ENCODE measurements around the gene HLF. TPM values are rescaled to one million over a fixed set of nuclear protein-coding genes. Genes with fewer than 3 reads are reported as not detected.

The HLF gene
- total and polyA plus RNA-seq, 2 donors (not counting 1 experiment from before 2014, with no cell fraction given): 0.10 TPM; not detected in 1

GRCh38 chr17:55271223-55271571 is 6.4 kb downstream of the HLF start:
- Mint-ChIP-seq H3K9me3 (ENCODE audit: insufficient read depth) (no peaks in the 10 kb centered on the region), H3K4me3 (no peak overlapping the region), H3K27ac (no peak overlapping the region), H3K4me1 (peaks cover 1% of the 10 kb centered on the region), H3K27me3 (peaks cover 88% of the 10 kb centered on the region)
- no peak for DNase-seq
- 33% methylated on average over 1 of the region's 1 CpG for WGBS (ENCODE audit: insufficient coverage)
- Histone ChIP-seq H3K79me2 (ENCODE audit: control insufficient read depth, insufficient read depth, low read length) (no peaks in the 10 kb centered on the region), H3K9me3 (ENCODE audit: control extremely low read depth in 1 of 3, control insufficient read depth in 2 of 3, insufficient read depth in 1 of 3, low read length in 2 of 3) (peaks cover 0 to 5% (median 0%) of the 10 kb centered on the region in 3 donors), H4K20me1 (ENCODE audit: control insufficient read depth, insufficient read depth, low read length, poor library complexity, severe bottlenecking) (no peaks in the 10 kb centered on the region), H3K9ac (ENCODE audit: low read length) (no peak overlapping the region), H3K36me3 (replicated peaks in 1 of 2; ENCODE audit: control extremely low read depth in 1 of 2, control insufficient read depth in 1 of 2, extremely low read depth in 1 of 2, insufficient read depth in 2 of 2, low read length in 1 of 2) (no peaks in the 10 kb centered on the region), H3K27me3 (replicated peaks in 1 of 4; ENCODE audit: control extremely low read depth in 1 of 4, control insufficient read depth in 3 of 4, insufficient read depth in 4 of 4, low read length in 3 of 4) (peaks cover 0 to 54% (median 34%) of the 10 kb centered on the region in 4 experiments), H3K4me1 (ENCODE audit: control insufficient read depth in 2 of 2, insufficient read depth in 2 of 2, low read length in 2 of 2) (peaks cover under 1 to 3% of the 10 kb centered on the region in 2 donors), H3K27ac (ENCODE audit: low read length in 2 of 2) (no peak overlapping the region), H3K4me2 (replicated peaks; ENCODE audit: low read depth, low read length, poor library complexity, severe bottlenecking) (no peak overlapping the region), H2AFZ (ENCODE audit: insufficient read depth, low read depth, low read length, poor library complexity, severe bottlenecking) (no peak overlapping the region), H3K4me3 (ENCODE audit: control extremely low read depth in 1 of 5, extremely low read depth in 1 of 5, insufficient read depth in 1 of 5, low read depth in 2 of 5, low read length in 4 of 5) (no peak overlapping the region)
- ATAC-seq (ENCODE audit: low read depth): no peak
- CTCF ChIA-PET: no interaction called here
- TF ChIP-seq, protein P1, sequence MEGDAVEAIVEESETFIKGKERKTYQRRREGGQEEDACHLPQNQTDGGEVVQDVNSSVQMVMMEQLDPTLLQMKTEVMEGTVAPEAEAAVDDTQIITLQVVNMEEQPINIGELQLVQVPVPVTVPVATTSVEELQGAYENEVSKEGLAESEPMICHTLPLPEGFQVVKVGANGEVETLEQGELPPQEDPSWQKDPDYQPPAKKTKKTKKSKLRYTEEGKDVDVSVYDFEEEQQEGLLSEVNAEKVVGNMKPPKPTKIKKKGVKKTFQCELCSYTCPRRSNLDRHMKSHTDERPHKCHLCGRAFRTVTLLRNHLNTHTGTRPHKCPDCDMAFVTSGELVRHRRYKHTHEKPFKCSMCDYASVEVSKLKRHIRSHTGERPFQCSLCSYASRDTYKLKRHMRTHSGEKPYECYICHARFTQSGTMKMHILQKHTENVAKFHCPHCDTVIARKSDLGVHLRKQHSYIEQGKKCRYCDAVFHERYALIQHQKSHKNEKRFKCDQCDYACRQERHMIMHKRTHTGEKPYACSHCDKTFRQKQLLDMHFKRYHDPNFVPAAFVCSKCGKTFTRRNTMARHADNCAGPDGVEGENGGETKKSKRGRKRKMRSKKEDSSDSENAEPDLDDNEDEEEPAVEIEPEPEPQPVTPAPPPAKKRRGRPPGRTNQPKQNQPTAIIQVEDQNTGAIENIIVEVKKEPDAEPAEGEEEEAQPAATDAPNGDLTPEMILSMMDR (IDR thresholded peaks at IDR 0.05): no peak
- TF ChIP-seq EZH2 (IDR thresholded peaks at IDR 0.05; ENCODE audit: borderline replicate concordance, insufficient read depth, low read depth, low read length, poor library complexity, severe bottlenecking): no peak
- intact Hi-C loops (cut with micrococcal nuclease): no loop called here
- POLR2A ChIA-PET: no interaction called here

DNA sequence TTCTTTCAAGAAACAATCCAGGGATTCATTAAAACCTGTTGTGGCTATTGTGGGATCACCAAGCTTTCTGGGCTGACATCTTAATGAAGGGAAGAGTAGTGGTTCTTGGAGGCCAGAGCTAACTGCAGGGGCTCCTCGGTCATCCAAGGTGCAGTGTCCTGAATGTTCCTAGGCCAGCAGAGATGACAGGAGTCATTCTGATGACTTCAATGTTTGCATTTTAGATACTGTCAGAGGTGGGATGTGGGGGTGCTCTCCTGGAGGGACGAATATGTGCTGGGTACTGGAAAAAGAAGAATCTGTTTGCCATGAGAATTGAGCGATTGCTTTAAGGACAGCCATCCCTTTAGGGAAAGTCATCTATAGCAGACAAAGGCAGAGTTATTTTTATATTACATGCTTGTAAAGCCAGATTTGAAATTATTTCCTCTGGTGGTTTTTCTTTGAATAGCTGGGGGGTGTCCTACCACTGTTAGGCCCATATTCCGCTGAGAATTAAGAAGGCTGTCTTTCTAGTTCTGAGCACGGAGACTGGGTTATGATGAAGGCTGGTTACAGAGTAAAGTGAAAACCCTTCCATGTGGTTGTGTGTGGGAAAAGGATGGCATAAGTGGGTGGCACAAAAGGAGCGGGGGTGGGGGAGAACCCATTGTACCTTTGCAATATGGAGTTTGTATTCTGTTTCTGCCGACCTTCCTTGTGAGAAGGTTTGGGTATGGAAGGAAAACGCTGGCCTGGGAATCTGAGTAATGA is 7.4 kb downstream of the HLF start:
- ChIA-PET POLR2A (no interaction called here), CTCF (interaction anchor here (0.7 to 1.0 kb wide), 2 partner anchors 24 to 254 kb away, joined by 4 to 5 read pairs; no protein-coding TSS in a partner anchor)
- peaks cover 0 to 49% (median 28%) of the 10 kb centered on the region in 4 experiments for H3K27me3 ChIP-seq (replicated peaks in 1 of 4; ENCODE audit: control extremely low read depth in 1 of 4, control insufficient read depth in 3 of 4, insufficient read depth in 4 of 4, low read length in 3 of 4)
- Mint-ChIP-seq H3K9me3 (ENCODE audit: insufficient read depth) (no peaks in the 10 kb centered on the region), H3K4me3 (no peak overlapping the region), H3K4me1 (no peaks in the 10 kb centered on the region), H3K27me3 (peaks cover 82% of the 10 kb centered on the region), H3K27ac (no peak overlapping the region)
- H3K4me2 ChIP-seq (replicated peaks; ENCODE audit: low read depth, low read length, poor library complexity, severe bottlenecking): no peak overlapping the region
- TF ChIP-seq, protein P1 (IDR thresholded peaks at IDR 0.05): no peak
- no peak for TF ChIP-seq EZH2 (IDR thresholded peaks at IDR 0.05; ENCODE audit: borderline replicate concordance, insufficient read depth, low read depth, low read length, poor library complexity, severe bottlenecking)
- ATAC-seq (ENCODE audit: low read depth): no peak
- WGBS (ENCODE audit: insufficient coverage): 31% methylated on average over 7 of the region's 8 CpGs
- no peak overlapping the region for H2AFZ ChIP-seq (ENCODE audit: insufficient read depth, low read depth, low read length, poor library complexity, severe bottlenecking)
- H3K4me3 ChIP-seq (ENCODE audit: control extremely low read depth in 1 of 5, extremely low read depth in 1 of 5, insufficient read depth in 1 of 5, low read depth in 2 of 5, low read length in 4 of 5): no peak overlapping the region
- intact Hi-C loops (cut with micrococcal nuclease): no loop called here
- H3K79me2 ChIP-seq (ENCODE audit: control insufficient read depth, insufficient read depth, low read length): no peaks in the 10 kb centered on the region
- H4K20me1 ChIP-seq (ENCODE audit: control insufficient read depth, insufficient read depth, low read length, poor library complexity, severe bottlenecking): no peaks in the 10 kb centered on the region
- H3K4me1 ChIP-seq (ENCODE audit: control insufficient read depth in 2 of 2, insufficient read depth in 2 of 2, low read length in 2 of 2): no peaks in the 10 kb centered on the region
- H3K36me3 ChIP-seq (replicated peaks in 1 of 2; ENCODE audit: control extremely low read depth in 1 of 2, control insufficient read depth in 1 of 2, extremely low read depth in 1 of 2, insufficient read depth in 2 of 2, low read length in 1 of 2): no peaks in the 10 kb centered on the region
- DNase-seq: no peak
- H3K9me3 ChIP-seq (ENCODE audit: control extremely low read depth in 1 of 3, control insufficient read depth in 2 of 3, insufficient read depth in 1 of 3, low read length in 2 of 3): peaks cover 0 to 5% (median 0%) of the 10 kb centered on the region in 3 donors
- no peak overlapping the region for H3K27ac ChIP-seq (ENCODE audit: low read length in 2 of 2)
- H3K9ac ChIP-seq (ENCODE audit: low read length): no peak overlapping the region
